Activated naive CD8-positive, alpha-beta T cell treated with anti-CD3 and anti-CD28 coated beads, Interleukin-2, amount 50 U/mL, for 24 hours (primary cell): ENCODE measurements around the gene CBFA2T2.
"Not testable (repeated sequence)": the region's sequence is repeated elsewhere in the genome, so short reads cannot be mapped to it uniquely, and the experiment has no call there.

Experiments
- ATAC-seq: fragments of 150-1000 bp; cut with Tn5 transposase; one replicate; pipeline ENCODE4 v1.10.0; 2021
- DNase-seq: peaks from one replicate; pipeline ENCODE4 v3.0.0; 2021
- H3K27ac Mint-ChIP-seq: one replicate; pipeline ENCODE4 v1.8.0; 2021; ENCODE audit warnings: mild to moderate bottlenecking, mixed read lengths
- H3K27me3 Mint-ChIP-seq: one replicate; pipeline ENCODE4 v1.8.0; 2021; ENCODE audit warnings: mixed read lengths
- H3K36me3 Mint-ChIP-seq: one replicate; pipeline ENCODE4 v1.8.0; 2021; ENCODE audit warnings: low read depth, mixed read lengths
- H3K4me1 Mint-ChIP-seq: one replicate; pipeline ENCODE4 v1.8.0; 2021; ENCODE audit warnings: mixed read lengths
- H3K4me3 Mint-ChIP-seq: one replicate; pipeline ENCODE4 v1.8.0; 2021; ENCODE audit warnings: mild to moderate bottlenecking, moderate library complexity, mixed read lengths
- H3K9me3 Mint-ChIP-seq: one replicate; pipeline ENCODE4 v1.8.0; 2021; ENCODE audit warnings: mixed read lengths

The CBFA2T2 gene

DNA sequence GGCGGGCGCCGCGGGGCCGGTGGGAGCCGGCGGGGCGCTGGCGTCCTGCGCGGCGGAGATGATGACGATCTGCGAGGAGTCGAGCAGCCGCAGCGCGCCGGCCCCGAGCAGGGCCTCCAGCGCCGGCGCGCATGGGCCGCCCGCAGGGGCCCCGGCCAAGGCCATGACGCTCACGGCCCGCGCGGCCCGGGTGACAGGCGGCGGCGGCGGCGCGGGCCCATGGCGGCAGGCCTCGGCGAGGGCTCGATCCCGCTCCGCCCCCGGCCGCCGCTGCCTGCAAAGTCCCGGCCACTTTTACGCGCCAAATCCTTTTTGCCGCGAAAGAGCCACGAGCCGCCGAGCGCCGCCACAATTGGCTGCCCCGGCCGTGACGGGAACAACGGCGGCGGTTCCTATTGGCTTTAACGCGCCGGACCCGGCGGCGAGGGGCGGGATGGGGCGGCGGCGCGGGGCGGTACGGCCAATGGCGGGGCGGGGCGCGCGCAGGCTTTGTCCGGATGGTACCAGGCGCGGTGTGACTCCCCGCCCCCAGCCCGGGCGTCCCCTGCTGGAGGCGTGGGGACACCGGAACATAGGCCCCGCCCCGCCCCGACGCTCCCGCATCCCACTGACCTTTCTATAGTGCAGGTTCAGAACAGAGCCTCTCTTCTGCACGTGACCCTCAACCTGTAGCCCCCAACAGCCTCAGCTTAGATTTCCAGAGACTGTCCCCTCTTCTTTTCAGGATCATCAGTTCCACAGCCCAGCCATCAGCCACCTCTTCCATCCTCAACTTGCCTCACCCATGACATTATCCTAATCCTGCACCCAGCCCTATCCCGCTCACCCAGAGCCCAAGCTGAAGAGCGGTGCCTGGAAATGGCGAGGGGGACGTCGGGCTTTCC lies 196.4 kb downstream of the CBFA2T2 start, which contains the start of gene E2F1:
Gene E2F1, minus strand, starts transcription at position 286 of the 884 bp plus-strand sequence. Its CDS starts 121 bp downstream, at position 165.
- H3K27me3 Mint-ChIP-seq = no peaks in the 10 kb centered on the region
- H3K9me3 Mint-ChIP-seq = no peaks in the 10 kb centered on the region
- H3K4me1 Mint-ChIP-seq = peaks cover 78% of the 10 kb centered on the region
- peak within 1 kb of the TSS; percentile 91 for H3K27ac Mint-ChIP-seq
- peak within 1 kb of the TSS; percentile 94 for H3K4me3 Mint-ChIP-seq
- DNase-seq (peak; percentile 97), ATAC-seq (peak; percentile 85)
- H3K36me3 Mint-ChIP-seq = peaks cover 6% of the 10 kb centered on the region

- Mint-ChIP-seq H3K4me1 (peaks cover 72% of the 10 kb centered on the region), H3K36me3 (peaks cover 3% of the 10 kb centered on the region), H3K4me3 (peak overlapping the region; percentile 68), H3K27me3 (no peaks in the 10 kb centered on the region), H3K9me3 (no peaks in the 10 kb centered on the region), H3K27ac (peak overlapping the region; percentile 85)
- DNase-seq = no peak
- no peak for ATAC-seq
Measured at GRCh38 chr20:33686984-33687366, 197.1 kb downstream of the CBFA2T2 start.

DNA sequence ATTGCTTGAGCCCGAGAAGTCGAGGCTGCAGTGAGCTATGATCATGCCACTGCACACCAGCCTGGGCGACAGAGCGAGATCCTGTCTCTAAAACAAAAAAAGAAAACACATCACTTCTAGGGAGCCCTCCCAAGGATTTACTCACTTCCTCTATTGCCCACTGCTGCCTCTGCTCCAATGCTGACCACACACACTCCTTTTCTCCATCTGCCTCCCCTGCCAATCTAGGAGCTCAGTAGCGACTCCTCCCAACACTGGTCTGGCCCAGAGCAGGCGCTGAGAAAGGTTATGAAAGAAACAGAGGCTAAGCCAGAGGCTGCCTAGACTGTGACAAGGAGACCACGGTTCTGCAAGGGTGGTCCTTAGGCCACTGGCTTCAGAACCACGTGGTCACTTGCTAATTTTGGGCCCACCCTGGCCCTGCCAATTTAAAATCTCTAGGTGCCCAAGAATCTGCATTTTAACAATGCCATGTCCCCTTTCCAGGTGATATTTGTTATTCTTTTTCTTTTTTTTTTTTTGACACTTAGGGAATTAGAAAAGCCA lies 197.5 kb downstream of the CBFA2T2 start:
- Mint-ChIP-seq H3K27me3 (no peaks in the 10 kb centered on the region), H3K4me3 (no peak overlapping the region), H3K4me1 (peaks cover 69% of the 10 kb centered on the region), H3K36me3 (peaks cover 3% of the 10 kb centered on the region), H3K9me3 (no peaks in the 10 kb centered on the region), H3K27ac (no peak overlapping the region)
- DNase-seq = no peak
- no peak for ATAC-seq

GRCh38 chr20:33687993-33688937 lies 198.4 kb downstream of the CBFA2T2 start:
- Mint-ChIP-seq H3K9me3 (no peaks in the 10 kb centered on the region), H3K27ac (peak overlapping the region; percentile 71), H3K36me3 (peaks cover 3% of the 10 kb centered on the region), H3K4me3 (no peak overlapping the region), H3K4me1 (peaks cover 63% of the 10 kb centered on the region), H3K27me3 (no peaks in the 10 kb centered on the region)
- no peak for DNase-seq
- ATAC-seq = no peak

DNA sequence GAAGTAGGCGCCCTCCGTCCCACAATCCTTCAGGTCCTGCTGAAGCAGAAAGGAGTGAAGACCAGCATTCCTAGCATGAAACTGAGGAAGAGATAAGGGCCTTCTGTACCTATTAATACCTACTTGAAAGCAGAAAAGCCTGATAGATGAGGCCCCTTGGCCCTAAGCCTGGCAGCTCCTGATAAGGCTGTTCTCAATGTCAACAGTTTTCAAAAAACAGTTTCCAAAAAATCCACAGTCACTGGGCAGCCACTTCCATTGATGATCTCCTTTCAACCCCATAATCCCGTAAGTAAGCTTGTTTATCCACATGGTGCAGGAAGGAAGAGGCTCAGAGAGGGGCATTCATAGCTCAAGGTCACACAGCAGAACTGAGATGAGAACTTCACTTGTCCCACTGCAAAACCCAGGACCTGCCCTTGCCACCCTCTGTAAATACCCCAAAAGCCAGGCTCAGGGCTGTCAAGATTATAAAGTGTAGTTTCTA lies 199.1 kb downstream of the CBFA2T2 start:
- Mint-ChIP-seq H3K36me3 (peaks cover 3% of the 10 kb centered on the region), H3K27me3 (no peaks in the 10 kb centered on the region), H3K4me3 (no peak overlapping the region), H3K4me1 (peaks cover 63% of the 10 kb centered on the region), H3K9me3 (no peaks in the 10 kb centered on the region), H3K27ac (peak overlapping the region; percentile 71)
- DNase-seq (no peak), ATAC-seq (no peak)

DNA sequence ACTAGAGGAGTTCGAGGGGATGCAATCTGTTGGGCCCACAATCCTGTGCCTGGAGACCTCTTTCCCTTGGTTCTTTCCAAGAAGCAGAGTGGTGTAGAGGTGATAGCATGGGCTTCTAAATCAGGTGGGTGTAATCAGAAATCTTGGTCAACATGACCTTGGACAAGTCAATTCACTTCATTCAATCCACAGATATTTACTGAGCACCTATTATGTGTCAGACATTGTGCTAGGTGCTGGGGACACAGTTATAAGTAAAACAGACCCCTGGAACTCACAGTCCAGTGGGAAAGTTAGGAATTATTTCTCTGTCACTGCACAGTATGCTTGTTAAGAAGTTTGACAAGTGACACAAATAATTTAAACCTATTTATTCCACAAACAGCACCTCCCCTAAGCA lies 199.6 kb downstream of the CBFA2T2 start:
- H3K4me1 Mint-ChIP-seq = peaks cover 59% of the 10 kb centered on the region
- ATAC-seq (no peak), DNase-seq (no peak)
- H3K4me3 Mint-ChIP-seq = peak overlapping the region; percentile 68
- H3K27ac Mint-ChIP-seq = peak overlapping the region; percentile 67
- no peaks in the 10 kb centered on the region for H3K27me3 Mint-ChIP-seq
- peaks cover 3% of the 10 kb centered on the region for H3K36me3 Mint-ChIP-seq
- no peaks in the 10 kb centered on the region for H3K9me3 Mint-ChIP-seq

- ATAC-seq = peak; percentile 35
- Mint-ChIP-seq H3K36me3 (peaks cover 3% of the 10 kb centered on the region), H3K9me3 (no peaks in the 10 kb centered on the region), H3K4me1 (peaks cover 55% of the 10 kb centered on the region), H3K27ac (peak overlapping the region; percentile 67), H3K4me3 (peak overlapping the region; percentile 68), H3K27me3 (no peaks in the 10 kb centered on the region)
- DNase-seq = peak; percentile 61
Measured at GRCh38 chr20:33689973-33690372, 200.1 kb downstream of the CBFA2T2 start.

DNA sequence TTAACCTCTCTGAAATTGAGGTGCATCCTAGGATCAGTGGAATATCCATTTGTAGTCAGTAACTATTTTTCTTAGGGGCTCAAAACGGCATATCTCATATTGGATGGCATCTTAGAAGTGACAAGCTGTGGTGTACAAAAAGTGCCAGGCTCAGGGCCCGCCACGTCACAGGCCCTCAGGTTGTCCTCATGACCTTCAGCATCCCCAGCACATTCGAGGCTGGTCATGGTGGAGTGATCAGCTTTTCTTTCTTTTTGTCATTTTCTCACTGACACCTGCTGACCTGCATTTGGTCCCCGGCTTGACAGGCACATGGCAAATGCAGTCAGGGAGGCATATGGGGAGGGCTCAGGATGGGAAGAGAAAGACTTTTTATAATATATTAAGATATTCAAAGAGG lies 203.4 kb downstream of the CBFA2T2 start:
- Mint-ChIP-seq H3K27ac (no peak overlapping the region), H3K27me3 (no peaks in the 10 kb centered on the region)
- no peak for ATAC-seq

GRCh38 chr20:33693741-33694638 lies 204.1 kb downstream of the CBFA2T2 start:
- no peaks in the 10 kb centered on the region for H3K36me3 Mint-ChIP-seq
- peaks cover 24% of the 10 kb centered on the region for H3K4me1 Mint-ChIP-seq
- no peaks in the 10 kb centered on the region for H3K9me3 Mint-ChIP-seq
- no peaks in the 10 kb centered on the region for H3K27me3 Mint-ChIP-seq
- H3K4me3 Mint-ChIP-seq = no peak overlapping the region
- ATAC-seq = no peak
- H3K27ac Mint-ChIP-seq = no peak overlapping the region
- DNase-seq = no peak

More for the DNA sequence above, 203.4 kb downstream of the CBFA2T2 start:
- Mint-ChIP-seq H3K4me1 (peaks cover 31% of the 10 kb centered on the region), H3K36me3 (no peaks in the 10 kb centered on the region), H3K9me3 (no peaks in the 10 kb centered on the region), H3K4me3 (no peak overlapping the region)
- DNase-seq = no peak

DNA sequence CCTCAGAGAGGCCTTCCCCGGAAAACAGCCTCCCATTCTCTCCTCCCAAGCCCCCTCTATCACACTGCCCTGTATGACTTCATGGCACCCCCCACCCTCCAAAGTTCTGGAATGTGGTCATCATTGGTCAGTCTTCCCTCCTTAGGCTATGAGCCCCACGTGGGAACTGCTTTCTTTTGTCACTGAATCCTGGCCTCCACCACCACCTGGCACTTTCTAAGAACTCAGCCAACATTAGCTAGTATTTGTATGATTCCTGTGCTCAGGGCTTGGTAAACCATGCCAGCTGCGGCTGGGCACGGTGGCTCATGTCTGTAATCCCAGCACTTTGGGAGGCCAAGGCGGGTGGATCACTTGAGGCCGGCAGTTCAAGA lies 204.7 kb downstream of the CBFA2T2 start:
- no peak for DNase-seq
- Mint-ChIP-seq H3K4me1 (peaks cover 18% of the 10 kb centered on the region), H3K27ac (no peak overlapping the region), H3K4me3 (no peak overlapping the region), H3K36me3 (no peaks in the 10 kb centered on the region), H3K9me3 (no peaks in the 10 kb centered on the region), H3K27me3 (no peaks in the 10 kb centered on the region)
- ATAC-seq = no peak

- no peaks in the 10 kb centered on the region for H3K27me3 Mint-ChIP-seq
- DNase-seq (no peak), ATAC-seq (no peak)
- no peak overlapping the region for H3K27ac Mint-ChIP-seq
- H3K4me1 Mint-ChIP-seq = peaks cover 2% of the 10 kb centered on the region
- H3K4me3 Mint-ChIP-seq = no peak overlapping the region
- no peaks in the 10 kb centered on the region for H3K9me3 Mint-ChIP-seq
- H3K36me3 Mint-ChIP-seq = no peaks in the 10 kb centered on the region
Measured at GRCh38 chr20:33696448-33696847, 206.6 kb downstream of the CBFA2T2 start.

DNA sequence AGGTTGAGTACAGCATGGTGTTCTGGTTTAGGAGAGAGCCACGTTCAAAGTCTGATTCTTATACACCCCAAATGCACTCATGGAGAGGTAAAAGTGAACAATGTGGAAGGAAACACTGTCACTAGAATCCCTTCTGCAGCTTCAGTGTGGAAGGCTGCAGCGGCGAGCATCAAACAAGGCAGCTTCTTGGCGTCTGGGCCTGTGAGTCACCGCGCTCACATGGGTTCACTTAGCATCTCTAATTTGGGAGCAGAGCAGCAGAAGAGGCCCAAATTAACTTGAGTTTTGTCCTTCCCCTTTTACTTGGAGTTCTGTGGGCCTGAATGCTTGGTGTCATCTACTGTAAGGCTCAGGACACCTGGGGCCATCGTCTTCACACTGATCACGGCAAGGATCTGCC lies 207.2 kb downstream of the CBFA2T2 start:
- DNase-seq = no peak
- Mint-ChIP-seq H3K27me3 (no peaks in the 10 kb centered on the region), H3K36me3 (no peaks in the 10 kb centered on the region), H3K9me3 (no peaks in the 10 kb centered on the region), H3K4me3 (no peak overlapping the region), H3K4me1 (peaks cover 1% of the 10 kb centered on the region), H3K27ac (no peak overlapping the region)
- ATAC-seq = no peak

- not testable (repeated sequence) for H3K27ac Mint-ChIP-seq, H3K27me3 Mint-ChIP-seq, ATAC-seq, H3K36me3 Mint-ChIP-seq, H3K9me3 Mint-ChIP-seq, H3K4me3 Mint-ChIP-seq, H3K4me1 Mint-ChIP-seq, DNase-seq
Measured at GRCh38 chr20:33698966-33699365, 209.1 kb downstream of the CBFA2T2 start.
